Smooth muscle cell (in vitro differentiated cells): ENCODE measurements around the gene CH25H. TPM values are rescaled to one million over a fixed set of nuclear protein-coding genes. Genes with fewer than 3 reads are reported as not detected.

Source experiments
- DNase-seq: peaks from one replicate; lab custom pipeline; 2025; ENCODE audit not compliant: unreplicated experiment; lab: John Stamatoyannopoulos, UW
- H2AFZ ChIP-seq: fragments of 200-600 bp; sonication (generic); 2 replicates; pipeline ENCODE4 v1.6.0; 2016; ENCODE audit warnings: antibody characterized with exemption, low read depth, mild to moderate bottlenecking
- H3F3A ChIP-seq: fragments of 200-600 bp; sonication (generic); 2 replicates; pipeline ENCODE4 v1.6.0; 2017; ENCODE audit warnings: antibody characterized with exemption, low read depth
- H3K27ac ChIP-seq: fragments of 200-600 bp; sonication (generic); 2 replicates; pipeline ENCODE4 v1.5.1; 2016; ENCODE audit warnings: low read depth, mild to moderate bottlenecking
- H3K27me3 ChIP-seq: fragments of 200-600 bp; sonication (generic); 2 replicates; pipeline ENCODE4 v1.6.1; 2016; ENCODE audit warnings: low read depth, mild to moderate bottlenecking
- H3K36me3 ChIP-seq: fragments of 200-600 bp; sonication (generic); 2 replicates; pipeline ENCODE4 v1.5.1; 2016; ENCODE audit warnings: low read depth
- H3K4me1 ChIP-seq: fragments of 200-600 bp; sonication (generic); 2 replicates; pipeline ENCODE4 v1.5.1; 2016; ENCODE audit warnings: low read depth
- H3K4me2 ChIP-seq: fragments of 200-600 bp; sonication (generic); 2 replicates; pipeline ENCODE4 v1.6.0; 2016; ENCODE audit warnings: mild to moderate bottlenecking
- H3K4me3 ChIP-seq: fragments of 200-600 bp; sonication (generic); 2 replicates; pipeline ENCODE4 v1.5.1; 2016; ENCODE audit warnings: mild to moderate bottlenecking
- H3K79me2 ChIP-seq: fragments of 200-600 bp; sonication (generic); 2 replicates; pipeline ENCODE4 v1.6.0; 2016; ENCODE audit warnings: low read depth, mild to moderate bottlenecking
- H3K9ac ChIP-seq: fragments of 200-600 bp; sonication (generic); 2 replicates; pipeline ENCODE4 v1.6.0; 2016; ENCODE audit warnings: low read depth
- H3K9me3 ChIP-seq: fragments of 200-600 bp; sonication (generic); replicated peaks from 2 replicates; pipeline ENCODE4 v1.5.1; 2016; ENCODE audit warnings: low read depth
- H4K20me1 ChIP-seq: fragments of 200-600 bp; sonication (generic); 2 replicates; pipeline ENCODE4 v1.6.0; 2016; ENCODE audit warnings: low read depth
- CTCF ChIP-seq: fragments of 200-600 bp; sonication (generic); IDR thresholded peaks from 2 replicates; pipeline ENCODE4 v1.5.1; 2017; ENCODE audit warnings: borderline replicate concordance, mild to moderate bottlenecking, antibody characterized with exemption; ENCODE audit not compliant: insufficient read depth, poor library complexity, severe bottlenecking
- WGBS: methylation state at CpG from one replicate; pipeline ENCODE4 v1.1.7; 2016; ENCODE audit warnings: low lambda C conversion rate; 5-methylcytosine and 5-hydroxymethylcytosine counted together
- polyA plus RNA-seq: library from polyadenylated mRNA; unstranded; fragments of >200 nt; fragmentation: Nextera tagmentation; extraction: Ambion mirVana; gene quantifications from 2 replicates; pipeline ENCODE4 v1.2.1, GENCODE V29; 2016
- total RNA-seq: library from RNA; depleted of rRNA; stranded (reverse); fragments of >200 nt; gene quantifications from 2 replicates; pipeline ENCODE4 v1.2.3, GENCODE V29; 2014

Gene CH25H
- total and polyA plus RNA-seq, 2 experiments from 2014 or later = not detected

GRCh38 chr10:89163265-89163995, 43.7 kb downstream of the CH25H start:
- no peak for TF ChIP-seq CTCF
- Histone ChIP-seq H3K4me3 (no peak overlapping the region), H3K36me3 (no peaks in the 10 kb centered on the region), H3K4me2 (no peak overlapping the region), H3K27me3 (peaks cover 27% of the 10 kb centered on the region), H4K20me1 (no peaks in the 10 kb centered on the region), H3K4me1 (no peaks in the 10 kb centered on the region), H3K9me3 (no peaks in the 10 kb centered on the region), H3K27ac (no peak overlapping the region), H3K9ac (no peak overlapping the region), H2AFZ (no peak overlapping the region), H3K79me2 (no peaks in the 10 kb centered on the region), H3F3A (no peaks in the 10 kb centered on the region)
- WGBS = 86% methylated on average over 6 of the region's 6 CpGs
- DNase-seq = no peak

- no peak for DNase-seq
- Histone ChIP-seq H3K9ac (no peak overlapping the region), H3F3A (no peaks in the 10 kb centered on the region), H3K27ac (no peak overlapping the region), H3K79me2 (no peaks in the 10 kb centered on the region), H3K4me3 (no peak overlapping the region), H4K20me1 (no peaks in the 10 kb centered on the region), H2AFZ (no peak overlapping the region), H3K9me3 (no peaks in the 10 kb centered on the region), H3K4me2 (no peak overlapping the region), H3K36me3 (no peaks in the 10 kb centered on the region), H3K4me1 (no peaks in the 10 kb centered on the region), H3K27me3 (peaks cover 27% of the 10 kb centered on the region)
- TF ChIP-seq CTCF = no peak
Measured at GRCh38 chr10:89162596-89162995, 44.5 kb downstream of the CH25H start.

- Histone ChIP-seq H3K9me3 (no peaks in the 10 kb centered on the region), H3K4me3 (no peak overlapping the region), H3F3A (no peaks in the 10 kb centered on the region), H3K36me3 (no peaks in the 10 kb centered on the region), H3K4me2 (no peak overlapping the region), H2AFZ (no peak overlapping the region), H3K27me3 (peaks cover 24% of the 10 kb centered on the region), H3K4me1 (no peaks in the 10 kb centered on the region), H3K27ac (no peak overlapping the region), H3K9ac (no peak overlapping the region), H4K20me1 (no peaks in the 10 kb centered on the region), H3K79me2 (no peaks in the 10 kb centered on the region)
- no peak for TF ChIP-seq CTCF
- DNase-seq = no peak
- 81% methylated on average over 1 of the region's 1 CpG for WGBS
Measured at GRCh38 chr10:89160339-89160738, 46.8 kb downstream of the CH25H start.

- Histone ChIP-seq H3K4me3 (no peak overlapping the region), H3K9me3 (no peaks in the 10 kb centered on the region), H3K79me2 (no peaks in the 10 kb centered on the region), H2AFZ (no peak overlapping the region), H3K4me2 (no peak overlapping the region), H4K20me1 (no peaks in the 10 kb centered on the region), H3K27me3 (peaks cover 24% of the 10 kb centered on the region), H3F3A (no peaks in the 10 kb centered on the region), H3K27ac (no peak overlapping the region), H3K9ac (no peak overlapping the region), H3K36me3 (no peaks in the 10 kb centered on the region), H3K4me1 (no peaks in the 10 kb centered on the region)
- no peak for TF ChIP-seq CTCF
- DNase-seq = no peak
- 90% methylated on average over 1 of the region's 1 CpG for WGBS
Measured at GRCh38 chr10:89159761-89160160, 47.4 kb downstream of the CH25H start.
